Mesothelial cell of epicardium (in vitro differentiated cells): ENCODE data around the gene GMPR2. TPM values are rescaled to one million over a fixed set of nuclear protein-coding genes. Genes with fewer than 3 reads are reported as not detected.
A peak's percentile ranks its signal among the peaks of the same experiment; 100 is the strongest.
"Not testable (repeated sequence)": the region's sequence is repeated elsewhere in the genome, so short reads cannot be mapped to it uniquely, and the experiment has no call there.

Source experiments
- DNase-seq, 2 experiments: peaks; one replicate each; pipeline ENCODE4 v3.0.0; 2021; ENCODE audit warnings: low spot score in 2 of 2; ENCODE audit not compliant: unreplicated experiment in 2 of 2
- H3K27ac Mint-ChIP-seq: 2 replicates; pipeline ENCODE4 v1.8.0; 2021; ENCODE audit warnings: mixed read lengths
- H3K27me3 Mint-ChIP-seq: 2 replicates; pipeline ENCODE4 v1.8.0; 2021; ENCODE audit warnings: low read depth, mixed read lengths
- H3K36me3 Mint-ChIP-seq: 2 replicates; pipeline ENCODE4 v1.8.0; 2021; ENCODE audit warnings: mixed read lengths
- H3K4me1 Mint-ChIP-seq: 2 replicates; pipeline ENCODE4 v1.8.0; 2021; ENCODE audit warnings: mixed read lengths
- H3K4me3 Mint-ChIP-seq: 2 replicates; pipeline ENCODE4 v1.8.0; 2021; ENCODE audit warnings: mild to moderate bottlenecking, moderate library complexity, mixed read lengths
- H3K9me3 Mint-ChIP-seq: 2 replicates; pipeline ENCODE4 v1.8.0; 2021; ENCODE audit warnings: mixed read lengths
- CTCF ChIP-seq: fragments of 200-600 bp; sonication (generic); IDR thresholded peaks from one replicate; pipeline ENCODE4 v1.5.0; 2021; ENCODE audit warnings: antibody characterized with exemption; ENCODE audit not compliant: unreplicated experiment
- total RNA-seq: library from RNA; stranded (reverse); gene quantifications from 3 replicates; pipeline ENCODE4 v1.2.1, GENCODE V29; 2021

GMPR2 gene
- total RNA-seq, 1 donor from 2014 or later = 72.5 TPM

DNA sequence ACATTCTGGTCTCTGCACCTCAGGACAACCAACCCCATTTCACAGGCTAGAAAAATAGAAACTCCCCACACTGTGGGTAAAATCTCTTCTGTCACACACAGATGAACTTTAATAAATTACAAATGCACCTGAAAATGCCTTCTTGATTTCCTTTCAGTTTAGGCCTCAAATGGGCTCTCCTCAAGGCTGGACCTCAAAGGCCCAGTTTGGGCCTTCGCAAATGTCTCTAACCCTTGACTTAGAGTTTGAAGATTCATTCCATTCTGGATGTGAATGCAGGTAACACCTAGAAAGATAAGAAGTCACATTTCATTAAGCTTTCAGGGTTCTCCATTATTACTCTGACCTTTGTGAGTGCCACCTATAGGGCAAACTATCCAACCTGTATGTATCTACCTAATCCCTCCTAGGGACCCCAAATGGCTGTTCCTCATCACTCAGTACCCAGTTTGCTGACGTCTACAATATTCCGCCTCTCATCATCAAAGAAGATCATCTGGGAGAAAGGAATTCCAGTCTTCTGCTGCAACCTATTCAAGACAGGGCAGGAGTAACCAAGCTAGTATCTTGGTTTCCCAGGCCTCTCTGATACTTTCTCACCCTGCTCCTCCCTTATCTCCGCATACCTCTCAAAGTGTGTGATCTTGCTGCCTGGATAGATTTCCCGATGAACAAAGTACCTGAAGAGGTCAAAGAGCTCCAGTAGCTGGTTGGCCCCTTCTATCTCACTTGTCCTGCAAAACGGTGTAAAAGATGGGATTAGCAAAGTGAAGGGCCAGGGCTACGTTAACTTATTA, 18.7 kb upstream of the GMPR2 start:
- Mint-ChIP-seq H3K27ac (peak overlapping the region; percentile 99), H3K9me3 (no peaks in the 10 kb centered on the region), H3K4me1 (peaks cover 35% of the 10 kb centered on the region), H3K4me3 (peak overlapping the region; percentile 78), H3K36me3 (peaks cover 16% of the 10 kb centered on the region), H3K27me3 (no peaks in the 10 kb centered on the region)
- DNase-seq = no peak
- TF ChIP-seq CTCF = no peak

GRCh38 chr14:24215495-24216344, 17.0 kb upstream of the GMPR2 start, which contains the start of gene MDP1:
MDP1 (minus strand) TSS chr14:24216066; CDS start chr14:24215955, 111 bp downstream.
- Mint-ChIP-seq H3K9me3 (no peaks in the 10 kb centered on the region), H3K27ac (peak within 1 kb of the TSS; percentile 99), H3K4me3 (peak within 1 kb of the TSS; percentile 91), H3K27me3 (no peaks in the 10 kb centered on the region), H3K36me3 (peaks cover 8% of the 10 kb centered on the region), H3K4me1 (peaks cover 35% of the 10 kb centered on the region)
- DNase-seq = peak; percentile 42 to 74
- no peak for TF ChIP-seq CTCF

DNA sequence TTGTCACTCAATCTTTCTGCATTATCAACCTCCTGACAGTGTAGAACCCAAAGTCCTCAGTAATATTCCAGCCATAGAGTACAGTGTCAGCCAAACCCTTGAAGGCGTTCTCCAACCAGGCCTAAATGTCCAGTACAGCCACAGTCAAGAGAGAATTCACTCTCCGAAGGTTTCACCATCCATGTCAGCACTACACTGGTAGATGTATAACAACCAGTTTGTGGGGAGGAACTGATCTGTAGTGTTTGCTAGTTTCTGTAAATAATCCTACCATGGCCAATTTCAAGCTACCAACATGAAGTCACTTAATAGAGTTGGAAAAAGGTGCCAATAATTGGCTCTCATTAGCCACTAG, 16.4 kb upstream of the GMPR2 start:
- peaks cover 7% of the 10 kb centered on the region for H3K36me3 Mint-ChIP-seq

DNA sequence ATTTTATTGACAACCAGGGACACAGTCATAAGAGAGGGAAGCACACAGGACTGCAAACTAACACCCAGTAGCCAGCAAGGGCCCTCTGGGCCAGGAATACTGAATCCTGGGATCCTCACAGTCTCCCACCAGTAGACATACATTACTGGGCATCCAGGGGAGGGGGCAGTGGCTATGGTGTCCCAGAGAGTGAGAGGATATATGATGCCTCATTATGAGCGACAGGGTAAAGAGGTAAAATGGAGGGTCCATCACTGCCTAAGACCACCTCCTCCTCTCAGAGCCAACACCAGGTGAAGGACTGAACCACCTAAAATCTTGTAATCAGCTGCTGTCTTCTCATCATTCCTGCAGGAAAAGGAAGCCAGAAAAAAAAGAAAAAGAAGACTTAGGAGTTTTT, 15.9 kb upstream of the GMPR2 start:
- H3K4me3 Mint-ChIP-seq, DNase-seq, H3K9me3 Mint-ChIP-seq, H3K27me3 Mint-ChIP-seq, H3K36me3 Mint-ChIP-seq: not testable (repeated sequence)
- Mint-ChIP-seq H3K27ac (peak overlapping the region; percentile 32), H3K4me1 (peaks cover 30% of the 10 kb centered on the region)

More for the DNA sequence above, 16.4 kb upstream of the GMPR2 start:
- H3K27me3 Mint-ChIP-seq = no peaks in the 10 kb centered on the region
- no peaks in the 10 kb centered on the region for H3K9me3 Mint-ChIP-seq
- H3K4me3 Mint-ChIP-seq = peak overlapping the region; percentile 91
- H3K27ac Mint-ChIP-seq = peak overlapping the region; percentile 99
- H3K4me1 Mint-ChIP-seq = peaks cover 35% of the 10 kb centered on the region
- no peak for DNase-seq
- no peak for TF ChIP-seq CTCF

GRCh38 chr14:24219080-24219479, 13.6 kb upstream of the GMPR2 start:
- Mint-ChIP-seq H3K9me3 (no peaks in the 10 kb centered on the region), H3K27me3 (no peaks in the 10 kb centered on the region), H3K4me3 (no peak overlapping the region), H3K4me1 (peaks cover 17% of the 10 kb centered on the region), H3K36me3 (peaks cover 3% of the 10 kb centered on the region), H3K27ac (no peak overlapping the region)
- no peak for TF ChIP-seq CTCF
- DNase-seq = no peak

DNA sequence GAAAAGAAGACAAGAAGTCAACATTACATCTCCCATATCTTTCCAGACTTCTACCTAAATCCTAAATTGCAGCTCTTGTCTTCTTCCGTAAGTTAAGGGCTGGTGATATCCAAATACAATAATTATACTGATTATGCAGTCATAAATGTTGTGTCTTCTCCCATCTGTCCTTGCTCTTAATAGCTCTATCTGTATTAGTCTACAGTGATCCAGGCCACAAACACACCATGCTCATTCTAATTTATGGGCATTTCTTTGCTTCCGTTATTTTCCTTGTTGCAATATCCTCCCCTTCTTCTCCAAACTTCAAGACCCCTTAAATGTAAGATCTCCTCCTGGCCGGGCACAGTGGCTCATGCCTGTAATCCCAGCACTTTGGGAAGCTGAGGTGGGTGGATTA, 13.2 kb upstream of the GMPR2 start:
- peaks cover 12% of the 10 kb centered on the region for H3K4me1 Mint-ChIP-seq
- H3K9me3 Mint-ChIP-seq = no peaks in the 10 kb centered on the region
- no peak for DNase-seq
- H3K27me3 Mint-ChIP-seq = no peaks in the 10 kb centered on the region
- TF ChIP-seq CTCF = no peak
- H3K27ac Mint-ChIP-seq = no peak overlapping the region
- no peak overlapping the region for H3K4me3 Mint-ChIP-seq
- peaks cover 5% of the 10 kb centered on the region for H3K36me3 Mint-ChIP-seq

DNA sequence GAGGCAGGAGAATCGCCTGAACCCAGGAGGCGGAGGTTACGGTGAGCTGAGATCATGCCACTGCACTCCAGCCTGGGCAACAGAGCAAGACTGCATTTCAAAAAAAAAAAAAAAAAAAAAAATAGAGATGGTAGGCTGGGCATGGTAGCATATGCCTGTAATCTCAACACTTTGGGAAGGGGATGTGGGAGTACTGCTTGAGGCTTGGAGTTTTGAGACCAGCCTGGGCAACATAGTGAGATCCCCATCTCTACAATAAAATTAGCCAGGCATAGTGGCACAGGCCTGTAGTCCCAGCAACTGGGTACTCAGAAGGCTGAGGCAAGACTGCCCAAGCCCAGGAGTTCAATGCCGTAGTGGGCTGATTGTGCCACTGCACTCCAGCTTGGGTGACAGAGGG, 9.7 kb upstream of the GMPR2 start:
- not testable (repeated sequence) for H3K27ac Mint-ChIP-seq, H3K27me3 Mint-ChIP-seq, H3K4me3 Mint-ChIP-seq, DNase-seq, H3K9me3 Mint-ChIP-seq, H3K4me1 Mint-ChIP-seq, H3K36me3 Mint-ChIP-seq
